GM18870 (cell line): Measurements from ENCODE around the gene CHRND.
"Not testable (repeated sequence)": the region's sequence is repeated elsewhere in the genome, so short reads cannot be mapped to it uniquely, and the experiment has no call there.

Experiments used
- ATAC-seq: cut with Tn5 transposase; IDR thresholded peaks from one replicate; pipeline ENCODE4 v1.9.1; 2021; ENCODE audit warnings: moderate library complexity; ENCODE audit not compliant: unreplicated experiment

CHRND gene

DNA sequence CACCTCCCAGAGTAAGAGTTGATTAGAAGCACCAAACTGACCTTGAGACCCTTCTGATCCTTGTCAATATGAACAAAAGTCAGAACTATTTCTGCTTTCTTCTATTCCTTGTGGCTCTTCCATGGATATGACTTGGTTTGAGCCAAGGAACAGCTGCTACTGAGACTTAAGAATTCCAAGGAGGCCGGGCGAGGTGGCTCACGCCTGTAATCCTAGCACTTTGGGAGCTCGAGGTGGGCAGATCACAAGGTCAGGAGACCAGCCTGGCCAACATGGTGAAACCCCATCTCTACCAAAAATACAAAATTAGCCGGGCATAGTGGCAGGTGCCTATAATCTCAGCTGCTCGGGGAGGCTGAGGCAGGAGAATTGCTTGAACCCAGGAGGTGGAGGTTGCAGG lies 44.5 kb downstream of the CHRND start:
- ATAC-seq: not testable (repeated sequence)

DNA sequence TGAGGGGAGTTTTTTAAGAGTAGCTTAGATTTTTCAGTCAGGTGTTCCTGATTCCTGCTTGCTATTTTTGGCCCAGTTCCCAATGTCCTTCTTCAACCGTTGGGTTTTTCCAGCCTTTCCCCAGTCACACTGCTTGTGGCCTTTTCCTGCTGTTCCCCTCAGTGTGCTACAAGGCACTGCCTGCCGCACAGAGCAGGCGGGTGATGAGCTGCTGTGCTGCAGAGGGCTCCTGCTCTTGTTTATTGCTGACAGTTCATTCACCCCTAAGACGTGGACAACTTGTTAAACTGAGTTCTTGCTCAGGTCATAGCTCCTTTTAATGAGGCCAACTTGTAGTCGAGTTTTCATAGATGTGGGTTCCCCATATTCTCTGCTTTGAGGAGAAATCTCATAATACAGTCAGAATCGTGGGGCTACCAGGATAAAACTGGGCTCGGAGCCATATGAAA lies 45.1 kb downstream of the CHRND start:
- ATAC-seq: no peak

DNA sequence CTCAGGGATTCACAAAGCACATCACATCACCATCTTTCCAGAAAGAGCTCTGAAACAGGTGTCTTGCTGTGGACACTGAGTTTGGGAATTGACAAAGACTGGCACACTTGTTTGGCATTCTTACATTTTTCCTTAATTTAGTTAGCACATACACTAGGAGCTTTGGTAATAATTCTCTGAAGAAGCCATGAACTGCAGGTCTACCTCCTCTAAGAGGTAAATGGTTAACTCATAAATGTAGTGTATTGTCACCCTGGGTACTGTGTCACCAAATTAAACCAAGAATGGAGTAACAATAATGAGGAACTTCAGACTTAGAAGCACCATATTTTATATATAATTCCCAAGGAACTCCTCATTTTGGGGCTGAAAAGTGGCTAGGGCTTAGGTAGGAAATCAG lies 47.1 kb downstream of the CHRND start:
- no peak for ATAC-seq

DNA sequence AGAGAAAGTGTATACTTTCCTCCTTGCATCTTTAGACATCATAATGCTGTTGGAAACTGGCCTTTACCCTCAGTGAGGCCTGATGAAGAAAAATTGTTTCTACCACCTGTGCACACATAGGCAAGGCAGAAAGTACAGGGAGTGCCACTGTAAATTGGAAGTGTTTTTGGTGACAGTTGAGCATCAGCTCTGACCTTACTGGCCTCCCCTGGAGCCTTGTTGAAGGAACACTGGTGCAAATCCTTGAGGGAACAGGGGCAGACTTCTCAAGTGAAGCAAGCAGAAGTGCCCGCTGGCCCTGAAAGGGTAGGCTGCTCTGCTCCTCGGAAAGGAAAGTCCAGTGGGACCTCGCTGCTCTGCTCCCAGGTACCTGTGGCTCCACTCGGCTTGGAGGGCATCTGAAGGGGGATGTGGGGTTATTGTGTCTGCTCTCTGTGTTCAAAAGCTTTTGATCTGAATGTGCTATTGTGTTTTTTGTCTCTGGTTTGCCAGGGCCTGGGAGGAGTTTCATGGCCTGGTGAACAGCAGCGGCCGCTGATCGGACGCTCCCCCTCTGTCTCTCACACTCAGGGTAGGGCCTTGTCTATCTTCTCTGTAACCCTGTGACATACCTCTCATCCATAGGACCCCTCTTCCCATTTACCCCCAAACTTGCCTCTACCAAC lies 47.9 kb downstream of the CHRND start:
- no peak for ATAC-seq

DNA sequence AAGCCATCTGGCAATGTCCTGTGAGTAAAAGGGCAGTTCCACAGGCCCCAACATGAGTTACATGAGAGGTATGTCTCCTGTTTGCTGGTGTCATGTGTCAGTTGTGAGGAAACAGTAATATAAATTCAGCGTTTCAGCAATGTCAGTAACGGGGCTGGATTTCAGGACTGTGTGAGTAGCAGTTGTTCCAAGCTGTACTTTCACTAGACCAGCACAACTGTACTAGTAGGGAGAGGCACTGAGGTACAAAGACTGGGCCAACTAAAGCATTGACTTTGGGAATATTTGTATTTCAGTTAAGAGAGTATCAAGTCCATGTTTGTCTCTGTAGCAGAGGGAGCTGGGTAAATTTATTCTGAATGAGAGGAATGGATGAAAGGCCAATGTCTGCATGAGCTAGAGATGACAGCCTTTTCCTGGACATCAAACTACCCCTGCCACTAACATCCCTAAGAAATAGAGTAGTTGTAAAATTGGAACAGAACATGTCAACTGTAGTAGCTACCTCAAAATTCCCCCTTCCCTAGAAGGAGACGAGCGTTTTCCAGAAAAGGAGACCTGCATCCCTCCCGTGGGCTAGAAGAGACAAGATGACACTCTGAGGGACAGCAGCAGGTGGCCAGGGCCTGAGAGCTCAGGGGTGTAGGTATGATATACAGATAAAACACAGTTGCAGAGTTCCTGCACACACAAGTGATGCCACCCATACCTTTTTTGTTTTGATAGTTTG lies 48.9 kb downstream of the CHRND start:
- no peak for ATAC-seq

DNA sequence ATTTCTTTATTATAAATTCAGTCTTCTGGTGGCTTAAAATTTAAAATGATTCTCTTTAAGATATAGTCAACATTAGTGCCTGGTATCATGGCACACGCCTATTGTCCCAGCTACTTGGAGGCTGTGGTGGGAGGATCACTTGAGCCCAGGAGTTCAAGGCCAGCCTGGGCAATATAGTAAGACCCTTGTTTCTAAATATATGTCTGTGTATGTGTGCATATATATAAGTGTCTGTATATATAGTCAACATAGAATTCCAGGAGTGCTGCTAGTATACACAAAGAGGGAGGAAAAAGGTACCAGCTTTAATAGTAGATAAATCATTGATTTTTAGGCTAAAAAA lies 49.4 kb downstream of the CHRND start:
- ATAC-seq: no peak

DNA sequence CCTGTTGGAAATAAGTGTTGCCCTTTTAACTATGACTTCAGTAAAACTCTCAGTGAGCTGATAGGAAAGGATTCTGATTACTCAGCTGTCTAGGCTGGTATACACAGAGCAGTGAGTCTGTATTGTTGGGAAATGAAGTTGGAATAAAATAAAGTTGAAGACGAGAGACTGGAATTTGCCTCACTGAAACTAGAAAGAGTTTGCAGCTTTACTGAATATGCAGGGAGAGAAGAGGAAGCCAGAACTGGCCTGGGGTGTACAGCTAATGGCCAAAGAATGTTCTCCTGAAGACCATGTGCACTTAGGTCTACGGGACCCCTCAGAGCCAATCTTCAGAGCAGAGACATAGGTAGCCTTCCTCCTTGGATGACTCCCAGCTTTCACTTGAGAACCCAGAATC lies 51.0 kb downstream of the CHRND start:
- no peak for ATAC-seq

DNA sequence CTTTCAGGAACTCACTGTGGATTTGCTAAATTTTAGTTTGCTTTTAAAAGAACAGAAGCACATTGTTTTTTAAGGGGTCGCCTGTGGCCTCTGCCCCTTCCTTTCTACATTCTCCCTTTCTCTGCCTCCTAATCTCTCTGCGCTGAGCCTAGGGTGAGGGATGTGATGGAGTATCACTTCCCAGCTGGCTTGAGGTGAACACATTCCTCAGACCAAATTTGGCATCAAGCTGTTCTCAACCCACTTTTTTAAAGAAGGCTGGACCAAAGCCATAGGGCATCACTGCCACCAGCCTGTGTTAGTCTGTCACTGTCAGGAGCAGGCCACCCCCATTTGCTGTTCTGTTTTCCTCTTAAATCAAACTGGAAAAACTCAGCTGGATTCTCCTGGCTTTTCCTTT lies 51.9 kb downstream of the CHRND start:
- no peak for ATAC-seq

DNA sequence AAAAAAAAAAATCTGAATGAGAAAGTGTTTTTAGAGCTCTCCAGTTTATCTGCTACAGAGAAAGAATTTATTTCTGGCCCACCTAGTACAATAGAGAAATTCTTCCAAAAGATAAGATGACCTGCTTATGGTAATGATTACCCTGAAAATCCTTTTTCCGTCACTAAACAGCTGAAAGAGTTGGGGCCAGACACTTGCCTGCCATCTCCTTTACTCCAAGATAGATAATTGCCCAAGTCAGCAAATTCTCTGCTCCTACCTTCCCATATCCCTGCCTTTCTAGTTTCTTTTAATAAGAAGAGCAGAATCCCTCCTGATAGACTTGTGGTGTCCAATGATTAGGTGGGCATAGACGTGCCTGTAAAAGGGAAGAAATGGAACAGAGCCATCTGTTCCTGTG lies 52.7 kb downstream of the CHRND start:
- ATAC-seq: no peak

DNA sequence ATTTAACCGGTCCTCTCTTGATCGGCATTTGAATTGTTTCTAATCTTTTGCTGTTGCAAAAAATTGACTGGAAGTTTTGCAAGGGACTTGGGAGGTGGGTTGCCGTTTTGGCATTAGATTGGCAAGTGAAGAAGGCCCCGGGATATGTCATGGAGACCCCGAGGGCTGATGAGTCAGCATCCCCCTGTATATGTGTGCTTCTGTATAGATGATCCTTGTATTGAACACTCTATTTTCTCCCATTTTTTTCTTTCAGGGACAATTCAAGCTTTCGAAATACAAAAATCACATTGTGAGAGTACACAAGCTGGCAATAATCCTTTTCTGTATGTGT lies 54.7 kb downstream of the CHRND start:
- ATAC-seq: no peak

DNA sequence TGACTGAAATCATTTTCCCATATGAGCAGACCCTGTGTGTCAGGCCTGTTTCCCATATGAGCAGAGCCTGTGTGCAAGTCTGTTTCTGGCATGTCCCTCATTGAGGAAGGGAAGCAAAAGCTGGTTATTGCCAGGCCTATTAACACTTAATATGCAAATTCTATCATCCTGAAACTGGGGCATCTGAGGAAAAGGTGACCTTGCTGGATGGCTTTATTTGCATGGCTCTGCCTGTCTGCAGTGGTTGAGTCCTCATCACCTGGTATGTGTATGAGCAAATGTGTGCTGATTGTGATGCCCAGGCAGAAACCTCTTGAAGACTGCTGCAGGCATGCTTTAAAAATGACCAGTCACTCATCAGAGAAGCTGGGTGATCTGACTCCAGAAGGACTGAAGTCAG lies 55.8 kb downstream of the CHRND start:
- no peak for ATAC-seq

DNA sequence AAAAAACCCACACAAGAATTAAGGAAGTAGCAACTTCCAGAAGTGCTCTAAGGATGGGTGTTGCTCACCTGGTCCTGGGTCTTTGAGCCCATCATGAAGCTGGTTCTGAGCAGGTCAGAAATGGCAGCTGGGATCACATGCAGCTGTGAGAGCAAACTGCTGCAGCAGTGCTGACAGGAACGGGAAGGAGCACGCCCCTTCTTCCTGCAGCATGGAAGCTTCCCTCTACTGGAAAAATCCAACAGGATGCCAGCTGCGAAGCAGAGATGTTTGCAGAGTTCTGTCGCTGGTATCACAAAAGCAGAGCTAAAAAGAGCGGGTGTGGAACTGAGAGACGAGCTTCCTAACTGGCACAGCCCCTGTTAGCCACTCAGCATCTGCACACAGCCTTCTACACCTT lies 58.3 kb downstream of the CHRND start:
- no peak for ATAC-seq
